HCT116 (cell line): Measurements from ENCODE around the gene VANGL1.

Experiments used
- CEBPB ChIP-seq: IDR thresholded peaks from 2 replicates; pipeline ENCODE4 v1.6.1; 2012; ENCODE audit warnings: low read depth
- EZH2 ChIP-seq: fragments of 200-600 bp; sonication (generic); IDR thresholded peaks from 2 replicates; pipeline ENCODE4 v1.6.1; 2017; ENCODE audit warnings: antibody characterized with exemption, mixed run types
- EZH2phosphoT487 ChIP-seq: fragments of 200-600 bp; IDR thresholded peaks from 2 replicates; pipeline ENCODE4 v1.6.1; 2018; ENCODE audit warnings: antibody characterized with exemption, borderline replicate concordance
- FOSL1 ChIP-seq: IDR thresholded peaks from 2 replicates; pipeline ENCODE4 v1.6.1; 2012; ENCODE audit warnings: low read depth
- POLR2A ChIP-seq: IDR thresholded peaks from 2 replicates; pipeline ENCODE4 v1.7.0; 2011; ENCODE audit warnings: borderline replicate concordance; ENCODE audit not compliant: insufficient read depth, insufficient read length; ENCODE audit errors: extremely low read depth
- POLR2AphosphoS5 ChIP-seq: IDR thresholded peaks from 2 replicates; pipeline ENCODE4 v1.6.1; 2011; ENCODE audit warnings: mild to moderate bottlenecking, low read depth, low read length, moderate library complexity
- RAD21 ChIP-seq: IDR thresholded peaks from 2 replicates; pipeline ENCODE4 v1.6.1; 2012; ENCODE audit warnings: low read depth, mild to moderate bottlenecking
- SIN3A ChIP-seq: IDR thresholded peaks from 2 replicates; pipeline ENCODE4 v1.6.1; 2012; ENCODE audit warnings: low read depth
- SRF ChIP-seq: IDR thresholded peaks from 2 replicates; pipeline ENCODE4 v1.6.1; 2012; ENCODE audit warnings: low read depth
- ZNF274 ChIP-seq: fragments of 200-500 bp; sonication (Bioruptor generic); IDR thresholded peaks from 2 replicates; pipeline ENCODE4 v1.6.1; 2014; ENCODE audit warnings: mild to moderate bottlenecking, low read depth, low read length, inconsistent platforms
- TF ChIP-seq, protein P1 (sequence below): IDR thresholded peaks from 2 replicates; pipeline ENCODE4 v1.6.1; 2011; ENCODE audit warnings: mild to moderate bottlenecking, low read length, moderate library complexity; ENCODE audit not compliant: insufficient replicate concordance; ENCODE audit errors: extremely low read depth
- TF ChIP-seq, protein P2 (sequence below), 3 experiments: fragments of 200-600 bp in 1 of 3; sonication (generic) in 1 of 3; IDR thresholded peaks in 2 of 3; conservative IDR thresholded peaks in 1 of 3; 2 replicates each; pipeline ENCODE4 v1.5.1; 2012 to 2017; ENCODE audit warnings: low read depth in 2 of 3, low read length in 2 of 3, antibody characterized with exemption in 1 of 3, borderline replicate concordance in 1 of 3, control low read depth in 1 of 3, mild to moderate bottlenecking in 1 of 3, mixed read lengths in 1 of 3, mixed run types in 1 of 3, moderate library complexity in 1 of 3; ENCODE audit not compliant: insufficient read depth in 1 of 3
- TF ChIP-seq, protein P3 (sequence below): IDR thresholded peaks from 2 replicates; pipeline ENCODE4 v1.6.1; 2012; ENCODE audit warnings: low read depth
- TF ChIP-seq, protein P4 (sequence below): IDR thresholded peaks from 2 replicates; pipeline ENCODE4 v1.6.1; 2012

DNA sequence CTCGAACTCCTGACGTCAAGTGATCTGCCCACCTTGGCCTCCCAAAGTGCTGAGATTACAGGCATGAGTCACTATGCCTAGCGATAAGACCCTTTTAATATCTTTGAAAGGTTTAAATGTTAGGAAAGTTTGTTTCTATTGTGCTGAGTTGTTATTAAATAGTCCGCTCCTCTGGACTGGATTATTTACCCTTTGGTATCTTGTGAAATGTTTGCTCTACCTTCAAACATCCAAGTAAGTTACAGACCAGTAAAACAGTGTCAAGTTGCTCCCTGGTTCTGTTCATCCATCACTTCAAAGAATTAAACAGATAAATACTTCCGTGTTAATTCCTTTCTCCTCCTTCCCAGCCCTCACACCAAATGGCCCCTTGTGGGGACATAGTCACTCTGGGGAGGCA lies 82.0 kb downstream of the VANGL1 start:
- TF ChIP-seq SIN3A: no peak
- no peak for TF ChIP-seq EZH2
- no peak for TF ChIP-seq ZNF274
- TF ChIP-seq EZH2phosphoT487: no peak
- TF ChIP-seq POLR2A: no peak
- TF ChIP-seq, protein P1, sequence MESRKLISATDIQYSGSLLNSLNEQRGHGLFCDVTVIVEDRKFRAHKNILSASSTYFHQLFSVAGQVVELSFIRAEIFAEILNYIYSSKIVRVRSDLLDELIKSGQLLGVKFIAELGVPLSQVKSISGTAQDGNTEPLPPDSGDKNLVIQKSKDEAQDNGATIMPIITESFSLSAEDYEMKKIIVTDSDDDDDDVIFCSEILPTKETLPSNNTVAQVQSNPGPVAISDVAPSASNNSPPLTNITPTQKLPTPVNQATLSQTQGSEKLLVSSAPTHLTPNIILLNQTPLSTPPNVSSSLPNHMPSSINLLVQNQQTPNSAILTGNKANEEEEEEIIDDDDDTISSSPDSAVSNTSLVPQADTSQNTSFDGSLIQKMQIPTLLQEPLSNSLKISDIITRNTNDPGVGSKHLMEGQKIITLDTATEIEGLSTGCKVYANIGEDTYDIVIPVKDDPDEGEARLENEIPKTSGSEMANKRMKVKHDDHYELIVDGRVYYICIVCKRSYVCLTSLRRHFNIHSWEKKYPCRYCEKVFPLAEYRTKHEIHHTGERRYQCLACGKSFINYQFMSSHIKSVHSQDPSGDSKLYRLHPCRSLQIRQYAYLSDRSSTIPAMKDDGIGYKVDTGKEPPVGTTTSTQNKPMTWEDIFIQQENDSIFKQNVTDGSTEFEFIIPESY: no peak
- TF ChIP-seq, protein P2, sequence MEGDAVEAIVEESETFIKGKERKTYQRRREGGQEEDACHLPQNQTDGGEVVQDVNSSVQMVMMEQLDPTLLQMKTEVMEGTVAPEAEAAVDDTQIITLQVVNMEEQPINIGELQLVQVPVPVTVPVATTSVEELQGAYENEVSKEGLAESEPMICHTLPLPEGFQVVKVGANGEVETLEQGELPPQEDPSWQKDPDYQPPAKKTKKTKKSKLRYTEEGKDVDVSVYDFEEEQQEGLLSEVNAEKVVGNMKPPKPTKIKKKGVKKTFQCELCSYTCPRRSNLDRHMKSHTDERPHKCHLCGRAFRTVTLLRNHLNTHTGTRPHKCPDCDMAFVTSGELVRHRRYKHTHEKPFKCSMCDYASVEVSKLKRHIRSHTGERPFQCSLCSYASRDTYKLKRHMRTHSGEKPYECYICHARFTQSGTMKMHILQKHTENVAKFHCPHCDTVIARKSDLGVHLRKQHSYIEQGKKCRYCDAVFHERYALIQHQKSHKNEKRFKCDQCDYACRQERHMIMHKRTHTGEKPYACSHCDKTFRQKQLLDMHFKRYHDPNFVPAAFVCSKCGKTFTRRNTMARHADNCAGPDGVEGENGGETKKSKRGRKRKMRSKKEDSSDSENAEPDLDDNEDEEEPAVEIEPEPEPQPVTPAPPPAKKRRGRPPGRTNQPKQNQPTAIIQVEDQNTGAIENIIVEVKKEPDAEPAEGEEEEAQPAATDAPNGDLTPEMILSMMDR (IDR thresholded peaks at IDR 0.05 in 2 of 3, conservative IDR thresholded peaks at IDR 0.05 in 1 of 3; ENCODE audit: borderline replicate concordance in 1 of 3, insufficient read depth in 1 of 3, low read depth in 2 of 3, low read length in 2 of 3): no peak
- TF ChIP-seq, protein P3, sequence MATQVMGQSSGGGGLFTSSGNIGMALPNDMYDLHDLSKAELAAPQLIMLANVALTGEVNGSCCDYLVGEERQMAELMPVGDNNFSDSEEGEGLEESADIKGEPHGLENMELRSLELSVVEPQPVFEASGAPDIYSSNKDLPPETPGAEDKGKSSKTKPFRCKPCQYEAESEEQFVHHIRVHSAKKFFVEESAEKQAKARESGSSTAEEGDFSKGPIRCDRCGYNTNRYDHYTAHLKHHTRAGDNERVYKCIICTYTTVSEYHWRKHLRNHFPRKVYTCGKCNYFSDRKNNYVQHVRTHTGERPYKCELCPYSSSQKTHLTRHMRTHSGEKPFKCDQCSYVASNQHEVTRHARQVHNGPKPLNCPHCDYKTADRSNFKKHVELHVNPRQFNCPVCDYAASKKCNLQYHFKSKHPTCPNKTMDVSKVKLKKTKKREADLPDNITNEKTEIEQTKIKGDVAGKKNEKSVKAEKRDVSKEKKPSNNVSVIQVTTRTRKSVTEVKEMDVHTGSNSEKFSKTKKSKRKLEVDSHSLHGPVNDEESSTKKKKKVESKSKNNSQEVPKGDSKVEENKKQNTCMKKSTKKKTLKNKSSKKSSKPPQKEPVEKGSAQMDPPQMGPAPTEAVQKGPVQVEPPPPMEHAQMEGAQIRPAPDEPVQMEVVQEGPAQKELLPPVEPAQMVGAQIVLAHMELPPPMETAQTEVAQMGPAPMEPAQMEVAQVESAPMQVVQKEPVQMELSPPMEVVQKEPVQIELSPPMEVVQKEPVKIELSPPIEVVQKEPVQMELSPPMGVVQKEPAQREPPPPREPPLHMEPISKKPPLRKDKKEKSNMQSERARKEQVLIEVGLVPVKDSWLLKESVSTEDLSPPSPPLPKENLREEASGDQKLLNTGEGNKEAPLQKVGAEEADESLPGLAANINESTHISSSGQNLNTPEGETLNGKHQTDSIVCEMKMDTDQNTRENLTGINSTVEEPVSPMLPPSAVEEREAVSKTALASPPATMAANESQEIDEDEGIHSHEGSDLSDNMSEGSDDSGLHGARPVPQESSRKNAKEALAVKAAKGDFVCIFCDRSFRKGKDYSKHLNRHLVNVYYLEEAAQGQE: no peak
- no peak for TF ChIP-seq RAD21
- TF ChIP-seq CEBPB: no peak
- TF ChIP-seq, protein P4, sequence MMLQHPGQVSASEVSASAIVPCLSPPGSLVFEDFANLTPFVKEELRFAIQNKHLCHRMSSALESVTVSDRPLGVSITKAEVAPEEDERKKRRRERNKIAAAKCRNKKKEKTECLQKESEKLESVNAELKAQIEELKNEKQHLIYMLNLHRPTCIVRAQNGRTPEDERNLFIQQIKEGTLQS: no peak
- no peak for TF ChIP-seq FOSL1
- TF ChIP-seq POLR2AphosphoS5: no peak
- no peak for TF ChIP-seq SRF
